Measurements from ENCODE around the gene COL15A1.

COL15A1 gene

DNA sequence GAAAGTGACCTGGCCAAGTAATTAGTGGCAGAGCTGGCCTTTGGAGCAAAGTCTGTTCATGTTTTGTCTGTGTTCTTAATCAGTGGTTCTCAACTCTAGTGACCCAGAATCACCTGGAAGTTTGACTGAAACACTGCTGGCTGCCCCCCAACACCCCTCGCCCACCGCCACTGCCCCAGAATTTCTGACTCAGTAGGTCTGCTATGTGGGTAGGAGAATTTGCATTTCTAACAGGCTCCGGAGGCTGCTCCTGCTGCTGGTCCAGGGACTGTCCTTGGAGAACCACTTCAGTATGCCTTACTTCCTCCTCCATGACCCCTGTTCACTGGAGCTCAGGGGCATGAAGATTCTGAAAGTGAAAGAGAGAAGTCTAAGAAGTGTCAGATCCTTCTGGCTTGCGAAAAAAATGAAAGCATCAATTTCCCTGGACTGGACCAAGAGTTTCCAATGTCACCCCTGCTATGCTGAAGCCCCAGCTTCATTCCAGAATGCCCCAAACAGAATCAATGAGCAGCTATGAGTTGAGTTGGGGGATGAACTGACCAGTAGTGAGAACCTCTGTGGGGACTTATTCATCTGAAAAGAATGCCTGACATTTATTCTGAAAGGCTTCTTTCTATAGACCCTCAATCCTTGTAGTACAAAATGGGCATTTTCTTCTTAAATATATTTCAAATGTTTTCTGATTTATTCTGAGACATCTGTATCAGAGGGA lies 20.8 kb upstream of the COL15A1 start:
- no peak overlapping the region for H3K4me3 ChIP-seq (ENCODE audit: control insufficient read depth, low read depth, low read length)
- DNase-seq (ENCODE audit: low read depth), result no peak
- TF ChIP-seq, protein P1, sequence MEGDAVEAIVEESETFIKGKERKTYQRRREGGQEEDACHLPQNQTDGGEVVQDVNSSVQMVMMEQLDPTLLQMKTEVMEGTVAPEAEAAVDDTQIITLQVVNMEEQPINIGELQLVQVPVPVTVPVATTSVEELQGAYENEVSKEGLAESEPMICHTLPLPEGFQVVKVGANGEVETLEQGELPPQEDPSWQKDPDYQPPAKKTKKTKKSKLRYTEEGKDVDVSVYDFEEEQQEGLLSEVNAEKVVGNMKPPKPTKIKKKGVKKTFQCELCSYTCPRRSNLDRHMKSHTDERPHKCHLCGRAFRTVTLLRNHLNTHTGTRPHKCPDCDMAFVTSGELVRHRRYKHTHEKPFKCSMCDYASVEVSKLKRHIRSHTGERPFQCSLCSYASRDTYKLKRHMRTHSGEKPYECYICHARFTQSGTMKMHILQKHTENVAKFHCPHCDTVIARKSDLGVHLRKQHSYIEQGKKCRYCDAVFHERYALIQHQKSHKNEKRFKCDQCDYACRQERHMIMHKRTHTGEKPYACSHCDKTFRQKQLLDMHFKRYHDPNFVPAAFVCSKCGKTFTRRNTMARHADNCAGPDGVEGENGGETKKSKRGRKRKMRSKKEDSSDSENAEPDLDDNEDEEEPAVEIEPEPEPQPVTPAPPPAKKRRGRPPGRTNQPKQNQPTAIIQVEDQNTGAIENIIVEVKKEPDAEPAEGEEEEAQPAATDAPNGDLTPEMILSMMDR (IDR thresholded peaks at IDR 0.05; ENCODE audit: control insufficient read depth, insufficient read depth, low read depth, low read length, missing control alignments), result no peak

DNA sequence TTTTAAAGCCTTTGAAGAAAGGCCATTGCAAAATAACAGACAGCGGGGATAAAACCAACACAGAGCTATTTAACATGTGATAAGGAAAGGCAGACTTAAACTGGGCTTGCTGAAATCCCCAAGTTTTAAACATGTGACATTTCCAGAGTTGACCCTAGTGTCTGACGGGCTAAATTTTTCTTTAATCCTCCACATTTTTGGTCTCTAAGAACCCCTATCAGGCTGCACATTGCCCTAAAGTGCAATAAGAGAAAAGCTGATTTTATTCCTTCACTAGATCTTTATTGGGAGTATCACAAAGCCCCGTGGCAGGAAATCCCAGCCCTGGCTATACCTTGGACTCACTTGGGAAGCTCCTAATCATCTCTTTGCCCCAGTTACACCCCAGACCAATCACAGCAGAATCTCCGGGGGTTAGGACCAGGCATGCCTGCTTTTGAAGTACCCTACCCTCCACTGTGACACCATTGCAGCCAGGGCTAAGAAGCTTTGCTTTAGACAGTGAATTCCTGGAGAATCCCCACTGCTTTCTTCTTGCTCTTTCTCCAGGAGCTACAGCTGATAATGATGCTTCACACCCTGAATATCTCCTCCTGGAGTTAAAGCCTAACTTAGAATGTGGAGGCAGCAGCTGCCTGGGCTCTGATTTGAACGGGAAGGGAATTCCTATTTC lies 20.1 kb upstream of the COL15A1 start:
- no peak for DNase-seq (ENCODE audit: low read depth)
- TF ChIP-seq, protein P1 (IDR thresholded peaks at IDR 0.05; ENCODE audit: control insufficient read depth, insufficient read depth, low read depth, low read length, missing control alignments), result no peak
- no peak overlapping the region for H3K4me3 ChIP-seq (ENCODE audit: control insufficient read depth, low read depth, low read length)

DNA sequence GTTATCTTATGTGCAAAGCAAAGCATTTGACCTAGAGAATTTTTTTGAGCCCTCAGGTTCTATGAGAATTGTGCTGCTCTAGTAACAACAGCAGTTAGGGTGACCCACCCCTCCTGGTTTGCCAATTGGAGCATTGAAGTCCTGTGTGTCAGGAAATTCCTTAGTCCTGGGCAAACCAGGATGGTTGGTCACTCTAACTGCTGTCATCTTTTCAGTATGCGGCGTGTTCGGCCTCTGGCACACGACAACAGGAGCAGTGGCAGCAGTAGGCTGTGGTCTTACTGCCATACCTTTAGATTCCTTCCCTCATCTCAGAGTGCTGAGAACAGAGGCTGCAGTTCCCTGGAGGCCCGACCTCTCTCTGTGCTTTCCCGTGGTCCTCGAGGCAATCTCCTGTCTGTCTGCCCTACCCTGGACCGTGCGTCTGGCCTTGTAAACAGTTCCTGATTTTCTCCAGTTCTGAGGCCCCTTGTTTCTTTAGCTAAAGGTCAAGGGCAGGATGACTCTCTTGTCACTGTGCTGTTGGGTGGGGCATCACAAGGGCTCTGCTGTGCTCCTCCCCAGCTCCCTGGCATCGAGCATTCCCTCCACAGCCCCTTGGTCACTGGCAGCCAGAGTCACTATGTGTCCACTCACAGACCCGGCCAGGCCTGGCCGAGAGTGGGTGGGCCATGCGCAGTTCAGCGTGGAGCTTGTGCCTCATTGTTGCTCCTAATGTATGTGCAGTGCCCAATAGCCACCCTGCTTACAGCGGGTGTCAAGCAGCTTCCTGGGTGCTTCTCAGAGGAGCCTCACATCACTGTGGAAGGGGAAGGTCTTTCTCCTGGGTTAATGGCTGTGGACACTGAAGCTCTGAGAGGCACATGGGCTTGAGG lies 18.5 kb upstream of the COL15A1 start:
- no peak for DNase-seq (ENCODE audit: low read depth)
- TF ChIP-seq, protein P1 (IDR thresholded peaks at IDR 0.05; ENCODE audit: control insufficient read depth, insufficient read depth, low read depth, low read length, missing control alignments), result no peak
- H3K4me3 ChIP-seq (ENCODE audit: control insufficient read depth, low read depth, low read length), result no peak overlapping the region

DNA sequence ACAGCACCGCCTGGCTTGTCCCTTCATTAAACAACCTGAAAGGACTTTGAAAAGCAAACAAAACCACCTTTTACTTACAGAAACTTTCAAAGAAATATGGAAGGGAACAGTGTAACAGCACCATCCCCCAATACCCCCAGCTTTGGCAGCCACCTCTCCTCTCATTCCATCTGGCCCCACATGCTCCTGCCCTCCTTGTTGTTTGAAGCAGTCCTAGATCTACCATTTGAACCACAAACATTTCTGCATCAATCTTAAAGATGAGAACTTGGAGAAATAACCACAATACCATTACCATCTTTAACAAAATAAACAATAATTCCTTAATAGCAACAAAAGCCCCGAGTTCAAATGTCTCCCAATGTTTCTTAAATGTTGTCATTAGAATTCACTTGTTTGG lies 17.8 kb upstream of the COL15A1 start:
- no peak for DNase-seq (ENCODE audit: low read depth)
- TF ChIP-seq, protein P1 (IDR thresholded peaks at IDR 0.05; ENCODE audit: control insufficient read depth, insufficient read depth, low read depth, low read length, missing control alignments), result no peak
- no peak overlapping the region for H3K4me3 ChIP-seq (ENCODE audit: control insufficient read depth, low read depth, low read length)

DNA sequence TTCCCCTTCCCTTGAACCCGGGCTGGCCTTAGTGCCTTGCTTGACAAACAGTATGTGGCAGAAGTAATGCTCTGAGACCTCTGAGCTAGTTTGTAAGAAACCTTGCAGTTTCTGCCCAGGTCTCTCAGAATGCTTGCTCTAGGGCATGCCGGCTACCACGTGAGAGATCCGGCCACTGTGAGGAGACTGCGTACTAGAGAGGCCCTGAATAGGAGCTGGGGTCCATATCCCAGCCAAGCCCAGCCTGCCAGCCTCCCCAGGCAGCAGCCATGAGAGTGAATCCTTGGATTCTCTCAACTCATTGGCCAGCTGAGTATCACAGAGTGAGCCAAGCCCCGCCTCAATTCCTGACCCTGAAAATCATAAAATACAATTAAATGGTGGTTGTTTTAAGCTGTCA lies 16.0 kb upstream of the COL15A1 start:
- H3K4me3 ChIP-seq (ENCODE audit: control insufficient read depth, low read depth, low read length), result no peak overlapping the region
- TF ChIP-seq, protein P1 (IDR thresholded peaks at IDR 0.05; ENCODE audit: control insufficient read depth, insufficient read depth, low read depth, low read length, missing control alignments), result no peak
- DNase-seq (ENCODE audit: low read depth), result no peak

DNA sequence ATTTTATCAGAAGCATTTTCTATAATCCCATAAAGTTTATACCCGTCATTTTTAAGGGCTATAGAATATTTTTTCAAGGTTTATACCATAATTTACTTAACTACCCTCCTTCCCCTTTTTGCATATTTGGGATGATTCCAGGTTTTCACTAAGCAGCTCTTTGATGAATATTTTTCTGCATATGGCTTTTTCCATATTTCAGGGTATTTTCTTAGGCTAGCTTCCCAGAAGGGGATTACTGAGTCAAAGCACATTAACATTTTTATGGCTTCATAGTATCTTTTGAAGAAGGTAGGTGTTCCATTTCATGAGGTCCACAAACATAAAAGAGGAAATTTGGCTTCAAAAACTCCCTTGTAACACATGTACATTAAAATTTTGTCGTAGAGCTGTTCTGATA lies 14.6 kb upstream of the COL15A1 start:
- TF ChIP-seq, protein P1 (IDR thresholded peaks at IDR 0.05; ENCODE audit: control insufficient read depth, insufficient read depth, low read depth, low read length, missing control alignments), result no peak
- H3K4me3 ChIP-seq (ENCODE audit: control insufficient read depth, low read depth, low read length), result no peak overlapping the region
- no peak for DNase-seq (ENCODE audit: low read depth)

All from AG09309 (cell line).